HEK293T (cell line): ENCODE measurements around the gene CAMK1D.

Source experiments
- ARNT ChIP-seq: fragments of 450-650 bp; IDR thresholded peaks from 2 replicates; pipeline ENCODE4 v1.6.1; 2017; ENCODE audit warnings: mild to moderate bottlenecking
- BHLHE40 ChIP-seq: fragments of 450-650 bp; IDR thresholded peaks from 2 replicates; pipeline ENCODE4 v1.6.1; 2016; ENCODE audit warnings: mild to moderate bottlenecking, moderate library complexity, borderline replicate concordance
- CTBP1 ChIP-seq: fragments of 450-650 bp; IDR thresholded peaks from 2 replicates; pipeline ENCODE4 v1.6.1; 2016; ENCODE audit warnings: borderline replicate concordance
- ELF4 ChIP-seq: fragments of 450-650 bp; IDR thresholded peaks from 2 replicates; pipeline ENCODE4 v1.6.1; 2017; ENCODE audit warnings: antibody characterized with exemption
- FOXA1 ChIP-seq: fragments of 450-650 bp; IDR thresholded peaks from 2 replicates; pipeline ENCODE4 v1.6.1; 2016; ENCODE audit warnings: mild to moderate bottlenecking
- FOXK2 ChIP-seq: fragments of 450-650 bp; IDR thresholded peaks from 2 replicates; pipeline ENCODE4 v1.6.1; 2016; ENCODE audit warnings: mild to moderate bottlenecking
- FOXM1 ChIP-seq: fragments of 450-650 bp; IDR thresholded peaks from 2 replicates; pipeline ENCODE4 v1.6.1; 2017; ENCODE audit warnings: mild to moderate bottlenecking, borderline replicate concordance
- HDGF ChIP-seq: fragments of 450-650 bp; IDR thresholded peaks from 2 replicates; pipeline ENCODE4 v1.6.1; 2017; ENCODE audit warnings: antibody characterized with exemption, borderline replicate concordance
- LEF1 ChIP-seq: fragments of 450-650 bp; IDR thresholded peaks from 2 replicates; pipeline ENCODE4 v1.6.1; 2017; ENCODE audit warnings: mild to moderate bottlenecking, borderline replicate concordance
- NFRKB ChIP-seq: fragments of 450-650 bp; IDR thresholded peaks from 2 replicates; pipeline ENCODE4 v1.6.1; 2016; ENCODE audit warnings: mild to moderate bottlenecking, moderate library complexity
- SP1 ChIP-seq: fragments of 450-650 bp; IDR thresholded peaks from 2 replicates; pipeline ENCODE4 v1.6.1; 2017
- SUZ12 ChIP-seq: fragments of 450-650 bp; IDR thresholded peaks from 2 replicates; pipeline ENCODE4 v1.6.1; 2016; ENCODE audit warnings: mild to moderate bottlenecking
- TARDBP ChIP-seq: fragments of 450-650 bp; IDR thresholded peaks from 2 replicates; pipeline ENCODE4 v1.6.1; 2016
- ZNF384 ChIP-seq: fragments of 450-650 bp; IDR thresholded peaks from 2 replicates; pipeline ENCODE4 v1.6.1; 2016

DNA sequence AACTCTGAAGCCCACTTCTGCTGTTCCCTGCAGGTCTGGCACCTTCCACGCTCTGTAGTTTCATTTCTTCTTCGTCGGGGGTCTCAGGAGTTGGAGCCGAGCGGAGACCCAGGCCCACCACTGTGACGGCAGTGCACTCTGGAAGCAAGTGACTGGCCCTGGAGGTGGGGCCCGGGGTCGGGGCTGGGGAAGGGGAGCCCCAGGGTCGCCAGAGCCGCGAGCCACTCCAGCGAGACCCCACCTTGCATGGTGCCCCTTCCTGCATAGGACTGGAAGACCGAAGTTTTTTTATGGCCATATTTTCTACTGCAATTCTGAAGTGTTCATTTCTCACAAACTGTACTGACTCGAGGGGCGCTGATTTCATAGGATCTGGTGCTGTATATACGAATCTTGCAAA, 479.4 kb downstream of the CAMK1D start:
- TF ChIP-seq CTBP1, result no peak
- no peak for TF ChIP-seq TARDBP
- no peak for TF ChIP-seq SUZ12
- no peak for TF ChIP-seq SP1
- no peak for TF ChIP-seq FOXA1
- no peak for TF ChIP-seq ARNT
- TF ChIP-seq HDGF, result no peak
- no peak for TF ChIP-seq ELF4
- no peak for TF ChIP-seq FOXK2
- no peak for TF ChIP-seq BHLHE40
- TF ChIP-seq LEF1, result no peak
- no peak for TF ChIP-seq FOXM1
- TF ChIP-seq ZNF384, result no peak
- TF ChIP-seq NFRKB, result no peak
